Suprapubic skin (tissue), 4 donors: ENCODE measurements around the gene TBXAS1. TPM values are rescaled to one million over a fixed set of nuclear protein-coding genes. Genes with fewer than 3 reads are reported as not detected.
A peak's percentile ranks its signal among the peaks of the same experiment; 100 is the strongest.

Experiments used
- DNase-seq, 2 donors: peaks; one replicate each; pipeline ENCODE4 v3.0.0-alpha.2; 2019; ENCODE audit warnings: low spot score in 2 of 2
- H3K27ac ChIP-seq: fragments of 200-600 bp; sonication (generic); one replicate; pipeline ENCODE4 v1.5.1; 2019
- H3K27me3 ChIP-seq: fragments of 200-600 bp; sonication (generic); one replicate; pipeline ENCODE4 v1.5.1; 2019
- H3K36me3 ChIP-seq: fragments of 200-600 bp; sonication (generic); one replicate; pipeline ENCODE4 v1.5.1; 2019
- H3K4me1 ChIP-seq: fragments of 200-600 bp; sonication (generic); one replicate; pipeline ENCODE4 v1.5.1; 2019
- H3K4me3 ChIP-seq: fragments of 200-600 bp; sonication (generic); one replicate; pipeline ENCODE4 v1.5.1; 2019; ENCODE audit warnings: mild to moderate bottlenecking
- H3K9me3 ChIP-seq: fragments of 200-600 bp; sonication (generic); one replicate; pipeline ENCODE4 v1.5.1; 2019
- EP300 ChIP-seq: sonication (generic); formaldehyde crosslinking; IDR thresholded peaks from one replicate; pipeline ENCODE4 v1.6.1; 2017; ENCODE audit warnings: antibody characterized with exemption
- POLR2A ChIP-seq, 2 donors: fragments of 450-650 bp; IDR thresholded peaks; one replicate each; pipeline ENCODE4 v1.6.1; 2017; ENCODE audit warnings: antibody characterized with exemption in 2 of 2, mild to moderate bottlenecking in 2 of 2, moderate library complexity in 2 of 2
- POLR2AphosphoS5 ChIP-seq, 3 donors: sonication (generic); formaldehyde crosslinking; IDR thresholded peaks; one replicate each; pipeline ENCODE4 v1.6.1; 2017; ENCODE audit warnings: antibody characterized with exemption in 3 of 3
- WGBS: methylation state at CpG from one replicate; pipeline ENCODE4 v1.1.5; 2018; 5-methylcytosine and 5-hydroxymethylcytosine counted together
- total RNA-seq, 4 donors: library from RNA; depleted of rRNA; stranded (reverse); fragments of >200 nt; gene quantifications; one replicate each; pipeline ENCODE4 v1.1.0, GENCODE V29; 2016
- TF ChIP-seq, protein P1 (sequence below), 2 donors: fragments of 200-600 bp in 1 of 2; fragments of 450-650 bp in 1 of 2; sonication (generic) in 1 of 2; IDR thresholded peaks; one replicate each; pipeline ENCODE4 v1.5.1; 2016 to 2019; ENCODE audit warnings: antibody characterized with exemption in 2 of 2, mild to moderate bottlenecking in 1 of 2, moderate library complexity in 1 of 2

The TBXAS1 gene
- total RNA-seq, 4 donors from 2014 or later, result 1.4 to 2.4 (median 2.1) TPM

DNA sequence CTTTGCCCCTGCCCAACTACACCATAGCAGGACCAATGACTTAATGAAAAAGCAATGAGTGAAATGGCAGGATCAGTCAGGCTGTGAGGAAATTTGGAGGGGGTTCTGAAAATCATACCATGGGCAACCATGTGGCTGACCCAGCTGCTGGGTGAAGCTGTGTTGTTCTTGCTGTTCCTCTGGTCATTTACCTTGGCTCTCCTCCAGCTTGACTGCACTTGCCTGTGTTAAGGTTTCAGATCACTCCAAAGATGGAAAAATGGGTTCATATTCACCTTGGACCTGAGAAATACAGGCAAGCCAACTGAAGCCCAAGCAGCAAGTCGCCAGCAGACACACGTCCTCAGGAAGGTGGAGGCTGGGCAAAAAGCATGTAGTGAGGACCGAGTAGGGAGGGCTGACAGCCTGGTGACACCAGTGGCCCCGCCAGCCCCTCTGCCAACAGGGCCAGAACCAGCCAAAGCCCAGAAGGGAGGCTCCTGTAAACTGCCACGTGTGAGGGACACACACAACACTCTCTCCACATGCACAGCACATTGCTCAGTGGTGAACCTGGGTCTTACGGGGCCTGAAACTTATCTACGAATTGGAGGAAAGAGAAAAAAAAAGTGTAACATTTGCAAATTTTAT, 193.6 kb downstream of the TBXAS1 start:
- WGBS, result 91% methylated on average over 7 of the region's 7 CpGs
- Histone ChIP-seq H3K36me3 (peaks cover 51% of the 10 kb centered on the region), H3K9me3 (no peaks in the 10 kb centered on the region), H3K27me3 (no peaks in the 10 kb centered on the region), H3K4me3 (no peak overlapping the region), H3K27ac (no peak overlapping the region), H3K4me1 (no peaks in the 10 kb centered on the region)
- TF ChIP-seq POLR2A (IDR thresholded peaks at IDR 0.05) (no peak), POLR2AphosphoS5 (IDR thresholded peaks at IDR 0.05) (no peak), EP300 (no peak)
- TF ChIP-seq, protein P1, sequence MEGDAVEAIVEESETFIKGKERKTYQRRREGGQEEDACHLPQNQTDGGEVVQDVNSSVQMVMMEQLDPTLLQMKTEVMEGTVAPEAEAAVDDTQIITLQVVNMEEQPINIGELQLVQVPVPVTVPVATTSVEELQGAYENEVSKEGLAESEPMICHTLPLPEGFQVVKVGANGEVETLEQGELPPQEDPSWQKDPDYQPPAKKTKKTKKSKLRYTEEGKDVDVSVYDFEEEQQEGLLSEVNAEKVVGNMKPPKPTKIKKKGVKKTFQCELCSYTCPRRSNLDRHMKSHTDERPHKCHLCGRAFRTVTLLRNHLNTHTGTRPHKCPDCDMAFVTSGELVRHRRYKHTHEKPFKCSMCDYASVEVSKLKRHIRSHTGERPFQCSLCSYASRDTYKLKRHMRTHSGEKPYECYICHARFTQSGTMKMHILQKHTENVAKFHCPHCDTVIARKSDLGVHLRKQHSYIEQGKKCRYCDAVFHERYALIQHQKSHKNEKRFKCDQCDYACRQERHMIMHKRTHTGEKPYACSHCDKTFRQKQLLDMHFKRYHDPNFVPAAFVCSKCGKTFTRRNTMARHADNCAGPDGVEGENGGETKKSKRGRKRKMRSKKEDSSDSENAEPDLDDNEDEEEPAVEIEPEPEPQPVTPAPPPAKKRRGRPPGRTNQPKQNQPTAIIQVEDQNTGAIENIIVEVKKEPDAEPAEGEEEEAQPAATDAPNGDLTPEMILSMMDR (IDR thresholded peaks at IDR 0.05), result no peak
- no peak for DNase-seq

DNA sequence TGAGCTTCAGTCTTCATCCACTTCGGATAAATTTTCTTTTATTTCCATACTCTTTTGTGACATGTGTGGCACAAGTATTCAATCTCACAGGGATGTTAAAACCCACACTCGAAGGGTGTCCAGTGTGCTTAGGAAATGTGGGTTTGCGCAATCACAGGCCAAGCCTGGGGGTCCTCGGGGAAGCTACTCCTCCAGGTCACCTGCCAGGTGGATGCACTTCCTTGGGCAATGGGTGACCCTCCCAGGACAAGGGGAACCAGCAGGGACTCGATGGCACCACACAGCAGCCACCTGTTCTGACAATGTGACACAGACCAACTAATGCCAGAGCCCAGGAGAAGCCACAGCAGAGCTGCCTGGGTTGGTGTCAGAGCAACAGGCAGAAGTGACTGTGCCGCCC, 194.7 kb downstream of the TBXAS1 start:
- no peak overlapping the region for H3K27ac ChIP-seq
- WGBS, result 88% methylated on average over 6 of the region's 6 CpGs
- DNase-seq, result peak in 1 of 2 donors; percentile 49
- no peaks in the 10 kb centered on the region for H3K27me3 ChIP-seq
- no peaks in the 10 kb centered on the region for H3K9me3 ChIP-seq
- no peaks in the 10 kb centered on the region for H3K4me1 ChIP-seq
- H3K36me3 ChIP-seq, result peaks cover 55% of the 10 kb centered on the region
- H3K4me3 ChIP-seq, result no peak overlapping the region
- TF ChIP-seq POLR2A (IDR thresholded peaks at IDR 0.05) (no peak), EP300 (no peak), POLR2AphosphoS5 (IDR thresholded peaks at IDR 0.05) (no peak)
- TF ChIP-seq, protein P1 (IDR thresholded peaks at IDR 0.05), result no peak

DNA sequence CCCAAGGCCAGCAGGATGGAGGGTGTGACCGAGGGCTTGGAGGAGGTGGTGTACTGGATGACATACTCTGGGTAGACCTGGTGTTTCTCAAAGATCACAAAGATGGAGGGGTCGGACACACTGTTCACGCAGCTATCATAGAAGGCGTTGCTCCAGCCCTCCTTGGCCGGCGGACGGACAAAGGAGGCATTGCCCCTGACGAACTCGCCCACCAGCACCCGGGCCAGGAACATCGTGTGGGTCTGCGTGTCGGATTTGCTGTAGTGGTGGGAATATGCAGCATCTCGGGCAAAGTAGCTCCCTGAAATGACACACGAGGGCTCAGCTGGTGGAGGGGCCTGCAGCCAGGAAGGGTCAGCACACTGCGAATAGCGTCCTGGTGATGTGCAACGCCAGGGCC, 195.5 kb downstream of the TBXAS1 start:
- peaks cover 55% of the 10 kb centered on the region for H3K36me3 ChIP-seq

DNA sequence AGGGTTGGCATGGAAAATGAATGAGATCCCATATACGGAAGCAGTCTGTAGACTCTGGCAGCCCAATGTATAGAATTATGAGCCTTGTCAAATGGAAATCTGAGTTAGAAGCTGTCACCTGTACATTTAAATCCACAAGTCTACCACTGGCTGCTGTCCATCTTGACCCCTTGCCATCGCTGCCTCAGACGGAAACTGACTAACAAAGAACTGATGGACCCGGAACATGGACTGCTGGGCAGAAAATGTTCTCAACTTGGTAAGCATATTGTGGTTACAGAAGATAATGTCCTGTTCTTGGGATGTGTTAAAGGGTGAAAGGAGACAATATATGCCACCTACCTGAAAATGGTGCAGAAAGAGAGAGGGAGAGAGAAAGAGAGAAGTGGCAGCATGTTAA, 196.2 kb downstream of the TBXAS1 start:
- 96% methylated on average over 4 of the region's 4 CpGs for WGBS
- no peak overlapping the region for H3K27ac ChIP-seq

More for the DNA sequence above, 195.5 kb downstream of the TBXAS1 start:
- TF ChIP-seq, protein P1 (IDR thresholded peaks at IDR 0.05), result no peak
- TF ChIP-seq POLR2A (IDR thresholded peaks at IDR 0.05) (no peak), POLR2AphosphoS5 (IDR thresholded peaks at IDR 0.05) (no peak), EP300 (no peak)
- no peak overlapping the region for H3K4me3 ChIP-seq
- H3K4me1 ChIP-seq, result no peaks in the 10 kb centered on the region
- no peaks in the 10 kb centered on the region for H3K27me3 ChIP-seq
- WGBS, result 92% methylated on average over 18 of the region's 18 CpGs
- no peaks in the 10 kb centered on the region for H3K9me3 ChIP-seq
- DNase-seq, result peak in 1 of 2 donors; percentile 65
- no peak overlapping the region for H3K27ac ChIP-seq

DNA sequence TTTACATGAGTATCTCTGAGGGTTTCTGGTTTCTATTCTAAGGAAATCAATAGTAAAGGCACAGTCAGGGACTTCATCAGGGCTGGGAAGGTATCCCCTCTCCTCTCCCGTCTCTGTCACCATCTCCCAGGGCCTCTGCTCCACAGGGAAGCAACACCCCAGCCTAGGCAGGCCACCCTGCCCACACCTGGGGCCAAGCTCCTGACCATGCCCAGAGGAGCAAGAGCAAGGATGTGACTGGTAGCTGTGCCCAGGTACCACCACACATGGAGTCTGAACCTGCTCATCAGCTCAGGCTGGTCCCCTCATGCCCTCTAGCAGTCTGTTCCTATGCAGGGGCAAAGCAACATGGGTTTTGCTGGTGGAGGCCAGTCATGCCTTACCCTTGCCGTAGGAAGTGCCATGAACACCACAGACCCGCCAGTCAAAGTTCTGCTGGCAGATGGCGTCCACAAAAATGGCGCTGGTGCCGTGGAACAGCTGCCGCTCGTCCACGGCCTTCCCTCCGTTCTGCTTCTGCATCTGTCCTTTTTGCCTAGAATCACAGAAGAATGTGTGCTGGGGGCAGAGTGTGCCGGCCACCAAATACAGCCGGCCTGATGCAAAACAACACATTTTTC, 196.9 kb downstream of the TBXAS1 start:
- WGBS, result 86% methylated on average over 9 of the region's 12 CpGs
- H3K27ac ChIP-seq, result no peak overlapping the region
- H3K9me3 ChIP-seq, result no peaks in the 10 kb centered on the region
- peak in 1 of 2 donors; percentile 54 for DNase-seq
- no peaks in the 10 kb centered on the region for H3K27me3 ChIP-seq
- no peak overlapping the region for H3K4me3 ChIP-seq
- TF ChIP-seq POLR2A (IDR thresholded peaks at IDR 0.05) (no peak), EP300 (no peak), POLR2AphosphoS5 (IDR thresholded peaks at IDR 0.05) (no peak)
- TF ChIP-seq, protein P1 (IDR thresholded peaks at IDR 0.05), result no peak
- no peaks in the 10 kb centered on the region for H3K4me1 ChIP-seq
- H3K36me3 ChIP-seq, result peaks cover 55% of the 10 kb centered on the region

More for the DNA sequence above, 196.2 kb downstream of the TBXAS1 start:
- Histone ChIP-seq H3K27me3 (no peaks in the 10 kb centered on the region), H3K9me3 (no peaks in the 10 kb centered on the region), H3K4me1 (no peaks in the 10 kb centered on the region), H3K4me3 (no peak overlapping the region), H3K36me3 (peaks cover 55% of the 10 kb centered on the region)
- DNase-seq, result no peak
- TF ChIP-seq POLR2A (IDR thresholded peaks at IDR 0.05) (no peak), EP300 (no peak), POLR2AphosphoS5 (IDR thresholded peaks at IDR 0.05) (no peak)
- TF ChIP-seq, protein P1 (IDR thresholded peaks at IDR 0.05), result no peak
